ENCODE results near the gene BCL11A.

Gene BCL11A

DNA sequence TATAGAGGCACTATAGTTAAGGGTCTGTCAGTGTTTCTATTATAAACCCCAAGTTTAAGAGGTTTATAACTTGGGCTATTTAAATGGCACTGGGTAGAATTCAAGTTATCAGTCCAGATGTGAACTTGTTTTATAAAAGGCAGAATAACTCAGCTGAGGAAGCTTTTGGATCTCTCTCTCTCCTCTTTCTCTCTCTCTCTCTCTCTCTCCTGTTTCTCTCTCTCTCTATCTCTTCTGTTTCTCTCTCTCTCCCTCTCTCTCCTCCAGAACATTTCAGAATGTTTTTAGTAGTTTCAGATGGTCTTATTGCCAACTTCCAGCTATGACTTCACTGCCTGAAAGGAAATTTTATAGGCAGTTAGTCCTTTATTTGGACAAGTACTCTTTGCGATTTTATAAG, 6.4 kb upstream of the BCL11A start:
- DNase-seq (ENCODE audit: low read depth, low spot score): no peak

DNA sequence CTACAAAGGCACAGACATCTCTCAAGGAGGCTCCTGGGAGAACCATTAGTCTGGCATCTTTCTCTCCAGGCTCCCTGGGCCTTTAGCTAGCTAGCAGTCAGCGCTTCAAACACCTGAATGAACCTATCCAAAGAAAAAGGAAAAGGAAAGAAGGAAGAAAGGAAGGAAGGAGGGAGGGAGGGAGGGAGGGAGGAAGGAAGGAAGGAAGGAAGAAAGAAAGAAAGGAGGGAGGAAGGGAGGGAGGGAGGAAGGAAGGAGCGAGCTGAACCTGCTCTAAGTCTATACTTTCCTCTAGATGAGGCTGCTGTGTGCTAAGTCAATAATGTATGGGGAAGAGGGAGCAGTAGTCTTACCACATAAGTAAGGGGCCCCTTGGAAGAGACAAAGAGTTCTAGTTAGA, 5.1 kb upstream of the BCL11A start:
- no peak for DNase-seq (ENCODE audit: low read depth, low spot score)

DNA sequence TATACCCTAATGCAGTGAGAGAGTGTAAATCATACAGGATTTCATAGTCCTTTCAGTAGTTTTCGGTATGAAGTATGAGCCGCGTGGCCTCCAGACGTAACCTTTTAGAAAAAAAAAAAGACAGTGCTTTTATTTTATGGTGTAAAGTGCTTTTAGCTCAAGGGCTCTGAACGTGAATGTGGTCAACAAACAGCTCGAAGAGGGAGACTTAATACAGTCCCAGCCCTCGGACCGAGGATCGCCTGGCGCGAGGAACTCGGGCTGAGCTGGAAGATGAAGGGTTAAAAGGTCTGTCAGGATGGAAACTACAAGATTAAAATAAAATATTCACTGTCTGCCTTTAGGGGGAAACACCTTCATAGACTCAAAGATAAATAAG, 4.0 kb upstream of the BCL11A start:
- DNase-seq (ENCODE audit: low read depth, low spot score): no peak

DNA sequence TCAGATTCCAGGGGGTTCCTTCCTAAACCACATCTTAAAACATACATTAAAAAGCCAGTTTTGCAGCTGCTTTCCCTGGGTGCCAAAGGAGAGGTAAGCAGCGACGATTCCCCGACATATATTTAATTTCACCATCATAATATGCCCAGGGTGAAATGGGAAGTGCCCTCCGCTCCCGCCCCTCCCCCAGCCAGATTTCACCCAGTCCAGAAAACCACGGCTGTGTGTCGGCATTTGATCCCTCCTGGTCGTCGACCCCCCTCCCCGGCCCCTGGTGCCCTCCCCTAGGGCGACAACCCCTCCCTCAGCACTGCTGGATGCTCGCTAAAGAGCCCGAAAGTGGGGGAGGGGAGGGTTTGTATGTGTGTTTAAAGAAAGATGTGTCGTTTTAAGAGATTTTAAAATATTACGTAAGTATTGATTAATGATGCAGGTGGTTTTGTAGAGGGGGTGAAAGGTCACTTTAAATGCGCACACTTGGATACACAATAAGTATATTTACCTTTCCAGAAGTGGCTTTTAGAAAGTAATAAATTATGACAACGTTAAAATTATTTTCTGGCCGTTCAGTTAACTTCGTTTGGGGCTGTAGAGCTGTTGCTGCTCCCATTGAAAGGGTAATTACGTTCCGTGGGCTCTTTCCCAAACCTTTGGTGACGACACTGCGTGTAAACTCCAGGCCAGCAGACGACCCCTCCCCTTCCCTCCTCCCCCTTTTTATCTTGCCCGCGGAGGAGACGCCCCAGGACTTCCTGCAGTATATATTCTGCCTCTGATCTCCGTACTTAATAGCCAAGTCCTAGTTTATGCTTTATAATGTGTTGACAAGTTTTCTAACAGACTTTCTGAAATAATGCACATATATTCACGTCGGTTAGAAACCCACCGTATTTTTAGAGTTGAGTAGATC, 3.4 kb upstream of the BCL11A start:
- DNase-seq (ENCODE audit: low read depth, low spot score): no peak

DNA sequence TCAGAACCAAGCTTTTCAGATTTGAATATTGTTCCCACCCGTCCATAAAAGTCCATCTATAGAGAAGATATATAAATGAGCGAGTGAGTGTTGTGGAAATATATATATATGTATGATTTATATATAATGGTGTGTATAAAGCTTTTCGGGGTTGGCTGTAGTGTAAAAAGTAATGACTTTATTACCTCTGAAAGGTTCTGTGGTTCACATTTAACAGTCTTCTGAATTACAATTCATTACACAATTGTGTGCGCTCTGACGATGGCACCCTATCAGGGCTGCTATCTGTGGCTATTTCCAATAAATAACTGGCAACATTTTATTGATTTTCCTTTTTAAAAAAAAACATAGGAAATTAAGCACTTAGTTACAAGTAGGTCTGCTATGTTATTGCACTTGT, 2.7 kb upstream of the BCL11A start:
- DNase-seq (ENCODE audit: low read depth, low spot score): no peak

DNA sequence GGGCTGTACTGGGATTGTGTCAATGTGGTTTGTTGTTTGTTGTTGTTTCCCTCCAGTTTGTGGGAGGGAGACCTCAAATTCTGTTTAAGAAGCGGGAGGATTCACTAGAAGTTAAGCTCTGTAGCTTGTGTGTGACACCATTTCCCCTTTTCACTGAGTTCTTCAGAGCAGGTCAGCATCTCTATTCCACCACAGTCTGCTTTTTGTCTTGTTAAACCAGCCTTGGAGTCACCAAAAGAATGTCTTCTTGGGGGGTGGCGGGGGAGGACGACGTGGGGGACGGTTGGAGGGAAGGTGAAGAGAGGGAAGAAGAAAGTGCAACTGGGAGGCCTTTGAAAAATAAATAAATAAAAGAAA, 2.3 kb upstream of the BCL11A start:
- no peak for DNase-seq (ENCODE audit: low read depth, low spot score)

DNA sequence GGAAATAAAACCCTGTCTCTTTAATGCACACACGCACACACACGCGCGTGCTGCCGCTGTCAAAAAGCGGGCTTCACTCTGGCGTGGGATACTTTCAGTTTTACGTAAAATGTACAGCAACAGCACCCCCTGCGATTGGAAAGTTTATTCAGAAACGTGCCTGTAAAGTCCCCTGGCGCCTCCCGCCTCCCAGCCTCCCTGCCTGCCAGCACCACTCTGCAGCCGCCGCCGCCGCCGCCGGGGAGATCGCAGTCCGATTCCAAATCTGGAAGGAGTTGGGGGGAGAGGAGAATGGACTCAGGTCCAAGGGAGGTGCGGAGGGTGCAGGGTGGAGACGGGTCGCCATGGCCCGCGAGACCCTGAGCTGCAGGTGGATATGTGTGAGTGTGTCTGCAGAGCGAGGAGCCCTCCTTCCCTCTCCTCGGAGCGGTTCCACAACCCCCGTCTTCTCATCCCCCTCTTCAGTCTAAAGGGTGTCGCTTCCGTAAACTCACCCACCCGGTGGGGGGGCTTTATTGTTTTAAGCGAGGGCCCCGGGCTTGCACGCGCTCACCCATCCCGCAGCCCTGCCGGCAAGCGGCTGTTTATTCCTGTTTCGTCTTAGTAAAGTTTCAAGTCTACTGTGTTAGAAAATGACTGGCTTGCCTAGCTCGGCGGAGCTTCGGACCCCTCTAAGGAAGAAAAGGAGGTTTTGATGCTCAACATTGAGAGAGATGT, 1.8 kb upstream of the BCL11A start:
- no peak for DNase-seq (ENCODE audit: low read depth, low spot score)

DNA sequence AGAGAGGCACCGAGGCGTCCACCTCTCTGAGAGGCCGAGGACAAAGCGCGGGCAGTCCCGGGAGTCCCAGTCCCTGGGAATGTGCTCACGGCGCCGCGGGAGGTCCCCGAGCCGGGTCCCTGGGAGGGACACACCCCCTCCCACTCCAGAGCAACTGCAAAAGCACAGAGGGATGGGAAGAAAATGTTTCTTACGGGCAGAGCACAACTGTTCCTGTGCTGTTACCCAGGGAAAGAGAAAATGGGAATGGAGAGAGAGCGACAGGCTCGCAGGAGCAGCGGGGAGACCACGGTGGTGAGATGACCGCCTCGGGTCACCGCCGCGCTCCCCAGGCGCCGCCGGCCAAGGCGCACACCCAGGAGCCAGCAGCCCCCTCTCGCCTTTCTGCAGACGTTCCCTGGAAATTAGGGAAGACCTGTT, 1.2 kb upstream of the BCL11A start:
- DNase-seq (ENCODE audit: low read depth, low spot score): no peak

DNA sequence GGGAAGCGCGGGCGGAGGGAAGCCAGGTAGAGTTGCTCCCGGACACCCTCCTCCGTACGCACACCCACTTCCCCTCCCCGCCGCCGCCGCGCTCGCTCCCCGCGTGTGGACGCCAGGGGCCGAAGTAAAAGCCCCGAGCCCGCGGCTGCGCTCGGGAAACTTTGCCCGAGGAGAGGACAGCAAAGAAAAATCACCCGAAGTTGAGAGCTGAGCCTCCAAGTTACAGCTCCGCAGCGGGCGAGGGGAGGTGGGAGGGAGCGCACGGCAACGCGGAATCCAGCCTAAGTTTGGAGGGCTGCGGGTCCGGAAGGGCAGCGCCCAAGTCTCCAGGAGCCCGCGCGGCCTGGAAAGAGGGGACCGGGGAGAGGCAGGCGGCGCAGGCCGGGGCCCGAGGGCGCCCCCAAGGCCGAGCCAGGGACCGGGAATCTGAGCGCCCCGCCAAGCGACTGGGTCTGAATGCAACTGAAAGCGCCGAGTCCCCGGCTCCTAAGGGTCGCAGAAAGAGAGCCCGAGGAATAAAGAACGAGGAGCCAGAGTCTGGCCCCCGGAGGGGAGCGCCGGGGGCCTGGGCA, 706 bp upstream of the BCL11A start:
- no peak for DNase-seq (ENCODE audit: low read depth, low spot score)

DNA sequence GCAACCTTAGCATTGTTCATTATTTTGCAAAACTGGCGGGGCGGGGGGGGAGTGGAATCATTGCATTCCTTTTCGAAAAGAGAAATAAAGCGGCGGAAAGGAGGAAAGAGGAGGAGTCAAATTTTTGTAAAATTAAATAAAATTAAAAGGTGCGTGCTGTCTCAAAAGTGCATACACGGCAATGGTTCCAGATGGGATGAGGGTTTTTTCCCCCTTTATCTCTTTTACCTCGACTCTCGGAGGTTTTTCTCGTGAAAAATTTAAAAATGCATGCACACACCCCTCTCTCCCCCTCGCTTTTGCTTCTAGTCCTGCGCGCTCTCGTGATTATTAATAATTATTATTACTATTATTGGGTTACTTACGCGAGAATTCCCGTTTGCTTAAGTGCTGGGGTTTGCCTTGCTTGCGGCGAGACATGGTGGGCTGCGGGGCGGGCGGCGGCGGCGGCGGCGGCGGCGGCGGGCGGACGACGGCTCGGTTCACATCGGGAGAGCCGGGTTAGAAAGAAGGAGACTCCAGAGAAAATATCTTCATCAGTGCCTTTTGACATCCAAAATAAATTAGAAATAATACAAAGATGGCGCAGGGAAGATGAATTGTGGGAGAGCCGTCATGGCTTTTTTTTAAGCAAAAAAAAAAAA, 481 bp downstream of the BCL11A start:
- DNase-seq (ENCODE audit: low read depth, low spot score): no peak

DNA sequence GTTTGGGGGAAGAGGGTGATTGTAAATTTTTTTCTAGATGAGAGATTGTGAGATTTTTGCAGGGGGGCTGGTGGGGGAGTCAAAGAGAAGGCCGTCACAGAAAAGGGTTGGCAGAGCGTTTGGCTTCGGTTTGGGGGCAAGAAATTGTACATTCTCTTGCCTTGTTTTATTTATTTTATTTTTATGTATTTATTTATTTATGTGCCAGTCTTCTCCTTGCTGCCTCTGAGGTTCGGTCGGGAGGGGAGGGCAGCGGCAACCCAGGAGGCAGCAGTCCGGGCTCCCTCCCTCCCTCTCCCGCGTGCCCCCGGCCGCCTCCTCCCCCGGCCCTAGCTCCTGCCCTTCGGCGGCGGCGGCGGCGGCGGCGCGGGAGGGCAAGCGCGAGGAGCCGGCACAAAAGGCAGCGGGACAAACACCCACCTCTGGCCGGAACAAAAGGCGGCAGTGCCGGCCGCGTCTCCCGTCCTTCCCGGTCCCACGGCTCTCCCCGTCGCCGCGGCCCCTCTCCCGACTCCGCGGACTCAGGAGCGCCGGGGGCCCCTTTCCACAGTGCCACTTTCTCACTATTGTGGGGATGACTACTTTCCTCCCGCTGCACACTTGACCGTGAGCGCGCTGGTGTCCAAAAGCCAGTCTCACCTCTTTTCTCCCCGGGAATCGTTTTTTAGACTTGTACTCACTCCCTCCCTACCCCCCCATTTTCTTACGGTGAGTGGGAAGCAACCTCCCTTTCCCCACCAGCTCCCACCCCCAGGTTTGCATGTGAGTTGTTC, 1.2 kb downstream of the BCL11A start:
- no peak for DNase-seq (ENCODE audit: low read depth, low spot score)

DNA sequence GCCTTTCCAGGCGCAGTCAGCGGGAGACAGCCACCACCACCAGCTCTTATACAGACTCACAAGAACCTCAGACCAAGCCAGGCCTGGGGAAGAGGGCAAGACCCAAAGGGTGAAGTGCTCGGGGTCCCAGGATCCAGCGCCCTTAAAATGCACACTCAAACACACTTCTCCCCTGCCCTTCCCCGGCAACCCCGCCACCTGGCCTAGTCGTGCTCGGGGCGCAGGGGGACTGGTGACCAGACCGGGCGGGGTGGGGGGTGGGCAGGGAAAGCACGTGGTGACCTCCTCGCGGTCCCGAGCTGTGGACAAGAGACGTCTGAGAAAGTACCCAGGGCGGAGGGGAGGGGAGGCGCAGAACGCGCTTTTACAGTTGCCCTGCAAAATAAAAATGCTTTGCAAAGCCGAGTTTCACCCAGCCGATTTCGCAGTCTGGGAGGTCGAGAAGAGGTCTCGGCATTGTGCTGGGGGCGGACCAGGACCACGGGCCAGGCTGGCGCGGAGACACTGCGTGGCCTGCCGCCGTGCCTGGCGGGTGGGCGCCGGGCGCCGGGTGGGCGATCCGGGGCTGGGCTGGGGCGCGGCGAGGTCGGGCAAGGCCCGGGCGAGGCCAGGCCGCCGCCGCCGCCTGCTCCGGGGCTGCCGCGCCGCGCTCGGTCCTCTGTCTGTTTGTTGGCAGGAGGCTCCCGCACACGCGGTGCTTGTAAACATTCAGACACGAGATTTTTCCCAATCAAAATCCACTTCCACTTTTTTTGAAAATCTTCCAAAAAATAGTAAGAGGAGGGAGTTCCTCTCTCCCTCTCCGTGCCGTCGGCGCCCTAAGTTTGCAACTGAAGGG, 2.0 kb downstream of the BCL11A start:
- DNase-seq (ENCODE audit: low read depth, low spot score): no peak

DNA sequence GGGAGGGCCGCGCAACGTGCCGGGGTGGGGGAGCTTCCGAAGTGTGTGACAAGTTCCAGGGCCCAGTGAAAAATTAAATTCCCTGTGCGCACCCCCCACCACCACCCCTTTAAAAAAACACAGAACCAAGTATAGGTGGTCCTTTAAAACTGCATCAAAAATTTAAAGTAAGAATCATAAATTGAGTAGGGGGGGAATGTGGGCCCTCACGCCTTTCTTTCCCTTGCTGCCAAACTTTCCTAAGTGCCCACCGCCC, 2.5 kb downstream of the BCL11A start:
- no peak for DNase-seq (ENCODE audit: low read depth, low spot score)

DNA sequence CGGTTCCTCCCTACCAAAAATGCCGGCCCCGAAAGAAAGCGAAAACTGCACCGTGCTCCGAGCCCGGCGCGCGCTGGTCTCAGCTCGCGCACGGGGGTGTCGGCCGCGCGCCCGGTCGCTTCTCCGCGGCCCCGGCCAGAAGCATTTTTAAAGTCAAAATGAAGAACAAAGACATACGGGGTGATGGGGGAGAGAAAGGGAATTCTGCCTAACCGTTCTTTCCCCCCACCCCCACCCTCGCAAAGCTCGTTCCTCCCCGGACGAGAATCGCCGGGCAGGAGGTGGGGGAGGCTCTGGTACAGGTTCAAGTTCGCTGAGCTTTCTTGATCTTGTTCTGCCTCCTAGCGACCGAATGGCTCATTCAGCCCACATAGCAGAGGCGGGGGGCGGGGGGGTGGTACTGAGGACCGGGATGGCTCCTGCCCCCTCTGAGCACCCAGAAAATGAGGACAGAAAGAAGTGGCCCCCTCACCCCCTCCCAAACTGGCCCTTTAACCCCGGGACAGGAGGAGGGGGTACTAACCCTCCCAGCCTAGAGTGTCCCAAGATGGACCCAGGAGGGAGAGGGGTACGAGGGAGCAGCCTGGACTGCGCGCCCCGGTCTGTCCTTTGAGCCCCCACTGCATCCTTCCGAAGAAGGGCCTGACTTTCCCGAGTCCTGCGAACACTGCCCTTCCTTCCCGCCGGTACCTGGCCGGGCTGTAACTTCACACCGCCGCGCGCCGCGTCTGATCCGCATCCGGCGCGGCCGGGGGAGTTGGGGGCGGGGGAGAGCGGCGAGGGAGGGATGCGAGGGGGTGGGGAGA, 3.1 kb downstream of the BCL11A start:
- no peak for DNase-seq (ENCODE audit: low read depth, low spot score)

DNA sequence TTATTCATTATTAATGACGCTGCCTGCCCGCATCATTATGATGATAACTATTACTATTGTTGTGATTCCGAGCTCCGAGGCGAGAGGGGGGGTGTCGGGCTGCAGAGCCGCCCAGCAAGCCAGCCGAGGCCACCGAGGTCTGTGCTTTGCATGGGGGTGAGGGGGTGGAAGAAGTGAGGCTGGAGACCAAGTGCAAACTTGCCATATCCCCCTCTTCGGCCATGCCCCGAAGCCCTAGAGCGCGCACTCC, 3.6 kb downstream of the BCL11A start:
- DNase-seq (ENCODE audit: low read depth, low spot score): no peak

DNA sequence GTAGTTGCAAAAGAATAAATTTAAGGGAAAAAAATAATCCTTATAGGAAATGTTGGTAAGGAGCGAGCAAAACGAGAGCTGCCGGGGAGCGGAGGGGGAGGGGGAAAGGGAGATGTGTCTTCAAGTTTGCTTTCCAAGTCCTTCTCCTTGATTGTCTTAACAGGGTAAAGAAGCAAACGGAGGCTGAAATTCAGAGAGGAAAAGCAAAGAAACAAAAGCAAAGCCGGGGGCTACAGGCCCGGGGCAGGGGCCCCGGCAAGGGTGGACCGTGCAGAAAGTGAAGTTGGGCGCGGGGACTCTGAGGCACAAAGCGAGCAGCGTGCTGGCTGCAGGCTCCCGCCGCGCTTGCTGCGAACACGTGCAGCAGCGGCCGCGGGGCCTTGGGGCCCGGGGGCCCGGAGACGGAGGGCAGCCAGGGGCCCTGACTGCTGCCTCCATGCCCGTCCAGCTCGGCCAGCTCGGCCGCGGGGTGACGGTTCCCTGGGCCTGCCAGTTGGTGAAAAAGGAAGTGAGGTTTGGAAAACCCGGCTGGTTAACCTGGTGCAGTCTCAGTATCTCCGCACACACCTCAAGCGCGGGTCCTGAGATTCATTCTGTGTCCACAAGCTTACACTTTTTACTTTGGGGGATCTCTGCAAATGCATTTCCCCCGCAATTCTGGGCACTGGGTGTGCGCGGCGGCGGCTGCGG, 4.1 kb downstream of the BCL11A start:
- no peak for DNase-seq (ENCODE audit: low read depth, low spot score)

DNA sequence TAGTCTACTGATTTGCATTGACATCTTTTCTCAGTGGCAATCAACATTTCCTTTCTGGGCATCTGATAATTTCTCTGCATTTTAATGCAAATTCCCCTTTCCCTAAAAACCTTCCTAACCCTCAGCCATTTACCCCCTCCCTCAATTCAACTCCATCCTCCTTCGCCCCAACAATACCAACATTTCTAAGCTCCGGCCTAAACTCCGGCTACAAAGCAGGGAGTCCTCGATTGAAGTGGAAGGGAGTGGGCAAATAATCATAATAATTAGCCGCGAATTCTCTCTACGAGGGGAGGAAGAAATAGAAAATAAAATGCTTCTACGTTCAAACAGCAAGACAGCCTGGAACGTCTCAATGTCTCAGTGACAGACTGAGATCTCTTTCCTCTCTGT, 4.6 kb downstream of the BCL11A start:
- no peak for DNase-seq (ENCODE audit: low read depth, low spot score)

DNA sequence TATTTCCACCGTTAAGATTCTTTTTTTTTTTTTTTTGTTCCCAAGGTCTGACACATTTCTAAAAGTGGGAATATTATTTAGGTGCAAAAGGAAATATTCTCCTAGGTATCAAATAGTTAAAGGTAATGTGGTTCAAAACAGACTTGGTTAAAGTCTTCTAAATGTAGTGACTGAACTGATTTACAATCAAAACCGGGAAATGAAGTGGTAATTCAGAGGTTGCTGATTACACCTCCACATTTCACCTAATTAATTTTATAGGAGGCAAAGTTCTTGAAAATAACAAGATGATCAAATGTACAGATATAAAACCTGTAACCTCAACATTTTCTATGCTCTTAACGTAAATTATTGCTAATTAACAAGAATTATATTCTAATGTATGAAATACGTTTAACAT, 5.1 kb downstream of the BCL11A start:
- DNase-seq (ENCODE audit: low read depth, low spot score): no peak

DNA sequence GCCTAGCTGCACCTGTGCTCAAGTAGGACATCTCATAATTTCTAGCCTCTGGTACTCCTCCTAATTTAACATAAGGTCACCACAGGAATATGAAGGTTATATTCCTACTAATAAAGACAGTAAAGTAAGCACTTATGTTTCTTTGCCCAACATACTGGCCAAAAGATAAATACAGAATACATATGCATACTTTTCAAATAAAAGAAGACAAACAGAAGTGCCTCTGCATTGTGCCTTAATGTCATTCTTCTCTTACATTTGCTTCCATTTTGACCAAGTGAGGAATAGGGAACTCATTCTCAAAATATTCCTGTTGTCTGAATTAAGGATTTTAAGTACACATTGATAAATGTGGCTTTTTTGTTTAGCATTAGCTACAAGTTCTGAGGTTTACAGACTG, 5.6 kb downstream of the BCL11A start:
- DNase-seq (ENCODE audit: low read depth, low spot score): no peak
